ENCODE results near the gene UBE3A.

- TF ChIP-seq POLR2AphosphoS5 (IDR thresholded peaks at IDR 0.05) = no peak
- no peak for TF ChIP-seq CTCF (IDR thresholded peaks at IDR 0.05)
- TF ChIP-seq POLR2A (IDR thresholded peaks at IDR 0.05) = no peak
Measured at GRCh38 chr15:25441111-25441510, 2.3 kb upstream of the UBE3A start.
